HG03060 (cell line): ENCODE data around the gene KCNH4.

ENCODE experiments used
- ATAC-seq: cut with Tn5 transposase; IDR thresholded peaks from one replicate; pipeline ENCODE4 v1.9.1; 2021; ENCODE audit warnings: low read depth, moderate number of reproducible peaks; ENCODE audit not compliant: unreplicated experiment

Gene KCNH4

GRCh38 chr17:42120770-42121769 is 59.9 kb downstream of the KCNH4 start, which contains the start of gene KAT2A:
TSS of gene KAT2A (minus strand) at chr17:42121367. CDS start at chr17:42121304, 63 bp downstream.
- no peak for ATAC-seq

GRCh38 chr17:42120161-42120769 is 60.7 kb downstream of the KCNH4 start:
- no peak for ATAC-seq

- ATAC-seq: no peak
Observed at GRCh38 chr17:42119301-42119700, 61.6 kb downstream of the KCNH4 start.

- no peak for ATAC-seq
Observed at GRCh38 chr17:42118545-42118944, 62.4 kb downstream of the KCNH4 start.

GRCh38 chr17:42118126-42118510 is 62.8 kb downstream of the KCNH4 start:
- ATAC-seq: no peak

- no peak for ATAC-seq
Observed at GRCh38 chr17:42117397-42118125, 63.4 kb downstream of the KCNH4 start.

GRCh38 chr17:42116705-42117396 is 64.1 kb downstream of the KCNH4 start:
- ATAC-seq: no peak

GRCh38 chr17:42114118-42114517 is 66.8 kb downstream of the KCNH4 start:
- no peak for ATAC-seq

- no peak for ATAC-seq
Observed at GRCh38 chr17:42113293-42114069, 67.5 kb downstream of the KCNH4 start.

GRCh38 chr17:42112552-42113176 is 68.3 kb downstream of the KCNH4 start, which contains the start of gene DHX58:
TSS of gene DHX58 (minus strand) at chr17:42112714. CDS start at chr17:42111892, 822 bp downstream.
- ATAC-seq: peak; percentile 53

GRCh38 chr17:42111871-42112551 is 68.9 kb downstream of the KCNH4 start:
- ATAC-seq: no peak

- no peak for ATAC-seq
Observed at GRCh38 chr17:42111265-42111636, 69.7 kb downstream of the KCNH4 start.

- ATAC-seq: no peak
Observed at GRCh38 chr17:42110301-42111264, 70.4 kb downstream of the KCNH4 start.

- no peak for ATAC-seq
Observed at GRCh38 chr17:42109086-42109485, 71.9 kb downstream of the KCNH4 start.

GRCh38 chr17:42107597-42108576 is 73.1 kb downstream of the KCNH4 start:
- ATAC-seq: no peak

- ATAC-seq: no peak
Observed at GRCh38 chr17:42107124-42107523, 73.8 kb downstream of the KCNH4 start.
